WTC11 (cell line): ENCODE results near the gene ATP6V0B.

Experiments used
- ATF3 ChIP-seq: sonication (generic); formaldehyde crosslinking; conservative IDR thresholded peaks from 2 replicates; pipeline ENCODE4 v1.8.1; 2022; ENCODE audit warnings: mild to moderate bottlenecking, missing genetic modification reagents
- FOXJ3 ChIP-seq: sonication (generic); formaldehyde crosslinking; IDR thresholded peaks from 2 replicates; pipeline ENCODE4 v1.9.0; 2021; ENCODE audit warnings: missing genetic modification reagents, mild to moderate bottlenecking, borderline replicate concordance
- JUN ChIP-seq: sonication (generic); formaldehyde crosslinking; IDR thresholded peaks from 2 replicates; pipeline ENCODE4 v1.8.0; 2023; ENCODE audit warnings: mild to moderate bottlenecking, missing genetic modification reagents
- MLX ChIP-seq: sonication (generic); formaldehyde crosslinking; IDR thresholded peaks from 2 replicates; pipeline ENCODE4 v1.8.1; 2023; ENCODE audit warnings: mild to moderate bottlenecking, missing genetic modification reagents, moderate library complexity
- NFYB ChIP-seq: sonication (generic); formaldehyde crosslinking; conservative IDR thresholded peaks from 2 replicates; pipeline ENCODE4 v1.8.0; 2022; ENCODE audit warnings: low read depth, missing genetic modification reagents
- NR2C2 ChIP-seq: sonication (generic); formaldehyde crosslinking; IDR thresholded peaks from 2 replicates; pipeline ENCODE4 v1.8.0; 2022; ENCODE audit warnings: mild to moderate bottlenecking, missing genetic modification reagents
- NR3C1 ChIP-seq: sonication (generic); formaldehyde crosslinking; conservative IDR thresholded peaks from 2 replicates; pipeline ENCODE4 v1.8.1; 2023; ENCODE audit warnings: low read depth, mild to moderate bottlenecking, missing genetic modification reagents
- SMAD4 ChIP-seq: sonication (generic); formaldehyde crosslinking; IDR thresholded peaks from 2 replicates; pipeline ENCODE4 v1.8.0; 2022; ENCODE audit warnings: mild to moderate bottlenecking, missing genetic modification reagents
- TCF7 ChIP-seq: sonication (generic); formaldehyde crosslinking; IDR thresholded peaks from 2 replicates; pipeline ENCODE4 v1.8.0; 2022; ENCODE audit warnings: mild to moderate bottlenecking, low read depth, missing genetic modification reagents, moderate library complexity
- ZNF138 ChIP-seq: sonication (generic); formaldehyde crosslinking; conservative IDR thresholded peaks from 2 replicates; pipeline ENCODE4 v1.8.1; 2022; ENCODE audit warnings: mild to moderate bottlenecking, moderate library complexity, missing genetic modification reagents
- TF ChIP-seq, protein P1 (sequence below): fragments of 200-600 bp; IDR thresholded peaks from 2 replicates; pipeline ENCODE4 v1.8.0; 2022; ENCODE audit warnings: antibody characterized with exemption
- TF ChIP-seq, protein P2 (sequence below): sonication (generic); formaldehyde crosslinking; IDR thresholded peaks from 2 replicates; pipeline ENCODE4 v1.8.0; 2022; ENCODE audit warnings: mild to moderate bottlenecking, missing genetic modification reagents
- TF ChIP-seq, protein P3 (sequence below): fragments of 250-450 bp; sonication (Bioruptor Pico); conservative IDR thresholded peaks from 2 replicates; pipeline ENCODE4 v1.9.0; 2021; ENCODE audit warnings: mild to moderate bottlenecking

DNA sequence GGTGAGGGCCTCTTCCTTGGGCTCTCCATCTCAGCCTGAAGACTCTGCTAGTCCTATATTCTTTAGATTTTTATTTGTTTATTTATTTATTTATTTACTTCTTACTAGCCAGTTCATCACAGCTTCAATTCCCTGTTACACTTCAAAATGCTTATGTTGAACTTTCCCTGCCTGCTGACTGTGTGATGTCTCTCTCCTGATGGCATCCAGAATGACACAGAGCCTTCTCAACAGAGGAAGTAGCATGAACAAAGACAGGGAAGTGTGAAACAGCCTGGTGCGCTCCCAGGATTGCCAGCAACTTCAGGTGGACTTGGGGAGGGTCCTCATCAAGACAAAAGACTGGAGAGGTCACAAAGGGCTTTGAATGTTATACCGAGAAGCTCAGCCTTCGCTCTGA lies 32.3 kb upstream of the ATP6V0B start:
- TF ChIP-seq MLX (CRISPR knock-in tag): no peak
- TF ChIP-seq, protein P1, sequence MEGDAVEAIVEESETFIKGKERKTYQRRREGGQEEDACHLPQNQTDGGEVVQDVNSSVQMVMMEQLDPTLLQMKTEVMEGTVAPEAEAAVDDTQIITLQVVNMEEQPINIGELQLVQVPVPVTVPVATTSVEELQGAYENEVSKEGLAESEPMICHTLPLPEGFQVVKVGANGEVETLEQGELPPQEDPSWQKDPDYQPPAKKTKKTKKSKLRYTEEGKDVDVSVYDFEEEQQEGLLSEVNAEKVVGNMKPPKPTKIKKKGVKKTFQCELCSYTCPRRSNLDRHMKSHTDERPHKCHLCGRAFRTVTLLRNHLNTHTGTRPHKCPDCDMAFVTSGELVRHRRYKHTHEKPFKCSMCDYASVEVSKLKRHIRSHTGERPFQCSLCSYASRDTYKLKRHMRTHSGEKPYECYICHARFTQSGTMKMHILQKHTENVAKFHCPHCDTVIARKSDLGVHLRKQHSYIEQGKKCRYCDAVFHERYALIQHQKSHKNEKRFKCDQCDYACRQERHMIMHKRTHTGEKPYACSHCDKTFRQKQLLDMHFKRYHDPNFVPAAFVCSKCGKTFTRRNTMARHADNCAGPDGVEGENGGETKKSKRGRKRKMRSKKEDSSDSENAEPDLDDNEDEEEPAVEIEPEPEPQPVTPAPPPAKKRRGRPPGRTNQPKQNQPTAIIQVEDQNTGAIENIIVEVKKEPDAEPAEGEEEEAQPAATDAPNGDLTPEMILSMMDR: no peak
- TF ChIP-seq ZNF138 (CRISPR knock-in tag): no peak
- no peak for TF ChIP-seq SMAD4 (CRISPR knock-in tag)
- no peak for TF ChIP-seq NFYB
- TF ChIP-seq ATF3 (CRISPR knock-in tag): no peak
- TF ChIP-seq, protein P2, sequence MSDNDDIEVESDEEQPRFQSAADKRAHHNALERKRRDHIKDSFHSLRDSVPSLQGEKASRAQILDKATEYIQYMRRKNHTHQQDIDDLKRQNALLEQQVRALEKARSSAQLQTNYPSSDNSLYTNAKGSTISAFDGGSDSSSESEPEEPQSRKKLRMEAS (CRISPR knock-in tag): no peak
- no peak for TF ChIP-seq NR2C2
- TF ChIP-seq FOXJ3 (CRISPR knock-in tag): no peak
- TF ChIP-seq, protein P3, sequence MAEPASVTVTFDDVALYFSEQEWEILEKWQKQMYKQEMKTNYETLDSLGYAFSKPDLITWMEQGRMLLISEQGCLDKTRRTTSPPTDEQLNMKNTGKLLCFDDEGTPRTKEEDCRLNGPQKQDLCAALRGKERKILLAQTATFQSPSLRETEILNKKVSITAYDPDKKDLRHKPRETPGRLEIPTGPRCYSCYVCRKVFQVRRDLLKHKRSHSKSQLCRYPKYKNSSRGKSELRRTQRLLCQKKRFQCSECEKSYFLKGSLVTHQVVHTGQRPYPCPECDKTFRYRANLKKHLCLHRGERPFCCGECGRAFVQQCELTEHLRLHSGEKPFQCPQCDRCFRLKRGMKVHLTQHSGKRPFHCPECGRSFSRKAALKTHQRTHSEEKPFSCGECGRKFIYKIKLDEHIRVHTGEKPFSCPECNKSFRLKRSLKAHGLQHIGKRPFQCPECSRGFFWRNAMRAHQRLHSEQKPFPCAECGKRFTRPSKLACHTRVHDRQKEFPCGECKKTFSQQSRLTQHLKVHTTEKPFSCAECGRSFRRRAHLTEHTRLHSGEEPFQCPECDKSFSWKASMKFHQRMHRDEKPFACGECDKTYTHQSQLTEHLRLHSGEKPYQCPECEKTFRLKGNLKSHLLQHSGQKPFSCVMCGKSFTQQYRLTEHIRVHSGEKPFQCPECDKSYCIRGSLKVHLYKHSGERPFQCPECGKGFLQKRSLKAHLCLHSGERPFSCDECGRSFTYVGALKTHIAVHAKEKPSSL (CRISPR knock-in tag): no peak
- no peak for TF ChIP-seq TCF7 (CRISPR knock-in tag)
- no peak for TF ChIP-seq JUN
- no peak for TF ChIP-seq NR3C1 (CRISPR knock-in tag)
